ENCODE measurements around the gene NPEPPS. TPM values are rescaled to one million over a fixed set of nuclear protein-coding genes. Genes with fewer than 3 reads are reported as not detected.

Gene NPEPPS
- polyA plus RNA-seq, 1 of the 3 experiments (the other 2 are of a cell fraction): 73.2 TPM

DNA sequence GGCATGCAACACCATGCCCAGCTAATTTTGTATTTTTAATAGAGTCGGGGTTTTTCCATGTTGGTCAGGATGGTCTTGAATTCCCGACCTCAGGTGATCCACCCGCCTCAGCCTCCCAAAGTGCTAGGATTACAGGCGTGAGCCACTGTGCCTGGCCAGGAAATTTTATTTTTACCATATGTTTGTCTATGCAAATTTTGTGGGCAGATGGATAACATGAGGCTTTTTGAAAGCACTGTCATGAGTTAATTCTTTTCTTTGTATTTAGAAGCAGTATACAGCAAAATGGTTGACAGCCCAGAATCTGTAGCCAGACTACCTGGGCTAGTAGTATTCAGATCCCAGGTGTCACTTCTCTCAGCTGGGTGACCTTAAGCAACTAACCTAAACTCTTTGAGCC, 110.3 kb downstream of the NPEPPS start:
- H3K79me2 ChIP-seq (ENCODE audit: insufficient read depth): no peaks in the 10 kb centered on the region
- no peaks in the 10 kb centered on the region for H3F3A ChIP-seq (replicated peaks; ENCODE audit: insufficient read depth)
- H3K27ac ChIP-seq (ENCODE audit: low read depth in 2 of 2, low read length in 1 of 2): no peak overlapping the region
- H3K9me3 ChIP-seq: no peaks in the 10 kb centered on the region
- DNase-seq: no peak
- no peak overlapping the region for H3K4me3 ChIP-seq (ENCODE audit: low read depth in 2 of 2, low read length in 1 of 2)
- H3K4me1 ChIP-seq (ENCODE audit: control insufficient read depth in 1 of 2, insufficient read depth in 2 of 2, low read depth in 1 of 2, low read length in 1 of 2): no peaks in the 10 kb centered on the region
- H3K9ac ChIP-seq: no peak overlapping the region
- peaks cover 0 to 9% of the 10 kb centered on the region in 2 experiments for H3K36me3 ChIP-seq (replicated peaks in 1 of 2; ENCODE audit: control insufficient read depth in 1 of 2, insufficient read depth in 2 of 2, low read length in 1 of 2)
- CTCF ChIA-PET: no interaction called here
- H3K4me2 ChIP-seq: no peak overlapping the region
- POLR2A ChIA-PET: no interaction called here
- no peaks in the 10 kb centered on the region for H4K20me1 ChIP-seq (ENCODE audit: insufficient read depth)
- no peaks in the 10 kb centered on the region for H3K27me3 ChIP-seq (ENCODE audit: insufficient read depth)
- H2AFZ ChIP-seq (ENCODE audit: low read depth): no peak overlapping the region
- TF ChIP-seq RXRA (IDR thresholded peaks at IDR 0.05; ENCODE audit: borderline replicate concordance, low read depth) (no peak), GABPA (IDR thresholded peaks at IDR 0.05; ENCODE audit: low read depth) (no peak), RCOR1 (IDR thresholded peaks at IDR 0.05; ENCODE audit: low read length) (no peak)
- H3K9me2 ChIP-seq: no peaks in the 10 kb centered on the region
- 94% methylated on average over 4 of the region's 4 CpGs for WGBS (ENCODE audit: low lambda C conversion rate)

DNA sequence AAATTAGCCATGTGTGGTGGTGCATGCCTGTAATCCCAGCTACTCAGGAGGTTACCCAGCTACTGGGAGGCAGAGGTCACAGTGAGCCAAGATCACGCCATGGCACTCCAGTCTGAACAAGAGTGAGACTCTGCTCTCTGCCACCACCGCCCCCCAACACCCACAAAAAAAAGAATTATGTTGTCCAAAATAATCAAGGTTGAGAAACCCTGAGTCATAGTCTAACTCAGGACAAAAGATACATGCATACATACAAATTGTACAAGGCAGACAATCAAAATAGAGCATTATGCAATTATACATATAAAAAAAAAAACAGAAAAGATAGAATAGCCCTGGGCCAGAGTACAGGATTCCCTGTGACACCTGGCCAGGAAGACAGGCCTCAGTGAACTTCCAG, 112.2 kb downstream of the NPEPPS start:
- H3K4me2 ChIP-seq: no peak overlapping the region
- 89% methylated on average over 2 of the region's 2 CpGs for WGBS (ENCODE audit: low lambda C conversion rate)
- no peak for DNase-seq
- no peak overlapping the region for H3K27ac ChIP-seq (ENCODE audit: low read depth in 2 of 2, low read length in 1 of 2)
- H4K20me1 ChIP-seq (ENCODE audit: insufficient read depth): no peaks in the 10 kb centered on the region
- no peak overlapping the region for H3K9ac ChIP-seq
- peaks cover 6% of the 10 kb centered on the region; the same call in 1 of the 2 replicates for H3K79me2 ChIP-seq (ENCODE audit: insufficient read depth)
- no peaks in the 10 kb centered on the region for H3K27me3 ChIP-seq (ENCODE audit: insufficient read depth)
- TF ChIP-seq YY1 (IDR thresholded peaks at IDR 0.05; ENCODE audit: low read depth): no peak
- no peak for TF ChIP-seq EZH2phosphoT487 (IDR thresholded peaks at IDR 0.05; ENCODE audit: borderline replicate concordance, low read depth)
- no peak for TF ChIP-seq RAD21 (IDR thresholded peaks at IDR 0.05; ENCODE audit: low read length)
- no peak for TF ChIP-seq SMC3 (IDR thresholded peaks at IDR 0.05; ENCODE audit: low read depth, low read length)
- TF ChIP-seq GABPA (IDR thresholded peaks at IDR 0.05; ENCODE audit: low read depth): no peak
- TF ChIP-seq NRF1 (IDR thresholded peaks at IDR 0.05; ENCODE audit: low read depth, low read length): no peak
- no peak for TF ChIP-seq NFIC (IDR thresholded peaks at IDR 0.05; ENCODE audit: borderline replicate concordance)
- no peak for TF ChIP-seq RCOR1 (IDR thresholded peaks at IDR 0.05; ENCODE audit: low read length)
- TF ChIP-seq MEF2A (IDR thresholded peaks at IDR 0.05; ENCODE audit: borderline replicate concordance, low read depth): no peak
- no peak for TF ChIP-seq CHD2 (IDR thresholded peaks at IDR 0.05; ENCODE audit: low read length, partially characterized antibody)
- no peak for TF ChIP-seq ELF1 (IDR thresholded peaks at IDR 0.05)
- TF ChIP-seq, protein P1, sequence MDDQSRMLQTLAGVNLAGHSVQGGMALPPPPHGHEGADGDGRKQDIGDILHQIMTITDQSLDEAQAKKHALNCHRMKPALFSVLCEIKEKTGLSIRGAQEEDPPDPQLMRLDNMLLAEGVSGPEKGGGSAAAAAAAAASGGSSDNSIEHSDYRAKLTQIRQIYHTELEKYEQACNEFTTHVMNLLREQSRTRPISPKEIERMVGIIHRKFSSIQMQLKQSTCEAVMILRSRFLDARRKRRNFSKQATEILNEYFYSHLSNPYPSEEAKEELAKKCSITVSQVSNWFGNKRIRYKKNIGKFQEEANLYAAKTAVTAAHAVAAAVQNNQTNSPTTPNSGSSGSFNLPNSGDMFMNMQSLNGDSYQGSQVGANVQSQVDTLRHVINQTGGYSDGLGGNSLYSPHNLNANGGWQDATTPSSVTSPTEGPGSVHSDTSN (IDR thresholded peaks at IDR 0.05): no peak
- TF ChIP-seq POLR2AphosphoS5 (IDR thresholded peaks at IDR 0.05; ENCODE audit: low read depth, low read length): no peak
- TF ChIP-seq GATA2 (CRISPR knock-in tag; IDR thresholded peaks at IDR 0.05): no peak
- TF ChIP-seq SIN3A (IDR thresholded peaks at IDR 0.05; ENCODE audit: borderline replicate concordance, low read depth, low read length): no peak
- TF ChIP-seq FOSL2 (IDR thresholded peaks at IDR 0.05; ENCODE audit: borderline replicate concordance, low read depth): no peak
- TF ChIP-seq RXRA (IDR thresholded peaks at IDR 0.05; ENCODE audit: borderline replicate concordance, low read depth): no peak
- no peak for TF ChIP-seq MXI1 (IDR thresholded peaks at IDR 0.05; ENCODE audit: low read depth, low read length)
- H3K9me3 ChIP-seq: no peaks in the 10 kb centered on the region
- CTCF ChIA-PET: interaction anchor here (0.9 to 1.7 kb wide), 2 partner anchors 25 to 28 kb away, joined by 3 to 5 read pairs; no protein-coding TSS in a partner anchor
- no peak overlapping the region for H2AFZ ChIP-seq (ENCODE audit: low read depth)
- no peaks in the 10 kb centered on the region for H3F3A ChIP-seq (replicated peaks; ENCODE audit: insufficient read depth)
- POLR2A ChIA-PET: interaction anchor here (0.6 kb wide), 1 partner anchor 138 kb away, joined by 3 read pairs; no protein-coding TSS in a partner anchor
- no peaks in the 10 kb centered on the region for H3K4me1 ChIP-seq (ENCODE audit: control insufficient read depth in 1 of 2, insufficient read depth in 2 of 2, low read depth in 1 of 2, low read length in 1 of 2)
- H3K9me2 ChIP-seq: no peaks in the 10 kb centered on the region
- H3K36me3 ChIP-seq (replicated peaks in 1 of 2; ENCODE audit: control insufficient read depth in 1 of 2, insufficient read depth in 2 of 2, low read length in 1 of 2): no peaks in the 10 kb centered on the region
- H3K4me3 ChIP-seq (ENCODE audit: low read depth in 2 of 2, low read length in 1 of 2): no peak overlapping the region

Data from SK-N-SH (cell line).